Lung (tissue), 12 donors: Measurements from ENCODE around the gene MBIP. TPM values are rescaled to one million over a fixed set of nuclear protein-coding genes. Genes with fewer than 3 reads are reported as not detected.
"Not testable (repeated sequence)": the region's sequence is repeated elsewhere in the genome, so short reads cannot be mapped to it uniquely, and the experiment has no call there.

Experiments
- ATAC-seq: fragments of 200-7000 bp; cut with Tn5 transposase; one replicate; pipeline ENCODE4 v1.9.1; 2020; ENCODE audit warnings: moderate number of reproducible peaks; ENCODE audit not compliant: insufficient read depth, low FRiP score
- DNase-seq, 3 donors: peaks; one replicate each; pipeline ENCODE4 v3.0.0-alpha.2; 2013 to 2017
- H3K27ac ChIP-seq, 2 donors: one replicate each; pipeline ENCODE4 v1.5.1; 2013; ENCODE audit warnings: mild to moderate bottlenecking in 2 of 2, moderate library complexity in 2 of 2, control low read depth in 1 of 2, inconsistent platforms in 1 of 2, low read depth in 1 of 2, low read length in 1 of 2
- H3K27me3 ChIP-seq, 3 donors: one replicate each; pipeline ENCODE4 v1.5.1; 2013; ENCODE audit warnings: low read length in 2 of 3; ENCODE audit not compliant: control insufficient read depth in 3 of 3, insufficient read depth in 3 of 3
- H3K36me3 ChIP-seq, 4 donors: one replicate each; pipeline ENCODE4 v1.5.1; 2013; ENCODE audit warnings: low read length in 4 of 4, mild to moderate bottlenecking in 1 of 4, moderate library complexity in 1 of 4; ENCODE audit not compliant: control insufficient read depth in 4 of 4, insufficient read depth in 4 of 4
- H3K4me1 ChIP-seq, 5 donors: one replicate each; pipeline ENCODE4 v1.5.1; 2013; ENCODE audit warnings: low read length in 5 of 5, mild to moderate bottlenecking in 2 of 5, moderate library complexity in 1 of 5; ENCODE audit not compliant: control insufficient read depth in 5 of 5, insufficient read depth in 5 of 5
- H3K4me3 ChIP-seq: one replicate; pipeline ENCODE4 v1.5.1; 2013; ENCODE audit warnings: mild to moderate bottlenecking, control low read depth, moderate library complexity
- H3K9ac ChIP-seq, 2 donors: one replicate each; pipeline ENCODE4 v1.5.1; 2013; ENCODE audit warnings: low read length in 2 of 2, control low read depth in 1 of 2; ENCODE audit not compliant: insufficient read depth in 1 of 2
- H3K9me3 ChIP-seq, 4 donors: one replicate each; pipeline ENCODE4 v1.5.1; 2013; ENCODE audit warnings: low read length in 3 of 4, mild to moderate bottlenecking in 1 of 4, moderate library complexity in 1 of 4; ENCODE audit not compliant: control insufficient read depth in 4 of 4, insufficient read depth in 3 of 4
- WGBS, 2 donors: extraction: QIAGEN DNeasy Blood & Tissue Kit; methylation state at CpG; one replicate each; pipeline ENCODE4 v1.1.7; 2013; 5-methylcytosine and 5-hydroxymethylcytosine counted together
- polyA plus RNA-seq, 2 donors: library from polyadenylated mRNA; stranded (reverse); fragments of 200-250 nt; gene quantifications; one replicate each; pipeline ENCODE4 v1.2.1, GENCODE V29; 2013
- total RNA-seq, 2 donors: library from RNA; depleted of rRNA in 1 of 2; stranded (reverse); fragments of >200 nt in 1 of 2; gene quantifications; one replicate each; pipeline ENCODE4 v1.2.1, GENCODE V29; 2014 to 2021
- TF ChIP-seq, protein P1 (sequence below): IDR thresholded peaks from 2 replicates; pipeline ENCODE4 v1.5.1; 2012; ENCODE audit warnings: mild to moderate bottlenecking; ENCODE audit errors: control extremely low read depth, extremely low read depth
- donor health status: control.
- donor health status: control.
- donor health status: Bipolar disorder and iron deficiency.
- donor health status: healthy.
- donor health status: DM: yes; HTN: yes; CAD: no.

Gene MBIP
- total and polyA plus RNA-seq, 4 donors: 32.5 to 484 (median 84.3) TPM

DNA sequence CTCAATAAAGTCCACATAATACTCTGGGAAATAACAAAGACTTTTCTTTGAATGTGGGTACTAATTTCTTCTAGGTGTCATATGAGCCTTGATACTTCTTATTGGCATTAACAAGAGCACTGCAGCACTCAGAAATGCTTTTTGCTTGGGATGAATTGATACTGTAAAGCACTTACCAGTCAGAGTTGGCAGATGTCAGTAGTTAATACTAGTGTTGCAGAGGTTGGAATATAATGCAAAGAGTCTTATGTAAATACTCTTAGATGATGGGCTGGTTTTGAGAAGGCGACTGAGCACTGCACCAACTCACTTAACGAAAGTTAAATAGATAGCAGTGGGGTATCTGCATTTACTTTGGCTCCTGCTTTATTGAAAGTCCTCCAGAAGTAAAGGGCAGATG is 25.6 kb upstream of the MBIP start:
- Histone ChIP-seq H3K27me3 (no peaks in the 10 kb centered on the region), H3K9ac (no peak overlapping the region), H3K36me3 (no peaks in the 10 kb centered on the region), H3K4me3 (no peak overlapping the region), H3K9me3 (no peaks in the 10 kb centered on the region), H3K4me1 (no peaks in the 10 kb centered on the region), H3K27ac (no peak overlapping the region)
- DNase-seq: no peak
- 57 to 72% methylated on average over 2 of the region's 2 CpGs for WGBS, 2 donors
- ATAC-seq: no peak
- TF ChIP-seq, protein P1, sequence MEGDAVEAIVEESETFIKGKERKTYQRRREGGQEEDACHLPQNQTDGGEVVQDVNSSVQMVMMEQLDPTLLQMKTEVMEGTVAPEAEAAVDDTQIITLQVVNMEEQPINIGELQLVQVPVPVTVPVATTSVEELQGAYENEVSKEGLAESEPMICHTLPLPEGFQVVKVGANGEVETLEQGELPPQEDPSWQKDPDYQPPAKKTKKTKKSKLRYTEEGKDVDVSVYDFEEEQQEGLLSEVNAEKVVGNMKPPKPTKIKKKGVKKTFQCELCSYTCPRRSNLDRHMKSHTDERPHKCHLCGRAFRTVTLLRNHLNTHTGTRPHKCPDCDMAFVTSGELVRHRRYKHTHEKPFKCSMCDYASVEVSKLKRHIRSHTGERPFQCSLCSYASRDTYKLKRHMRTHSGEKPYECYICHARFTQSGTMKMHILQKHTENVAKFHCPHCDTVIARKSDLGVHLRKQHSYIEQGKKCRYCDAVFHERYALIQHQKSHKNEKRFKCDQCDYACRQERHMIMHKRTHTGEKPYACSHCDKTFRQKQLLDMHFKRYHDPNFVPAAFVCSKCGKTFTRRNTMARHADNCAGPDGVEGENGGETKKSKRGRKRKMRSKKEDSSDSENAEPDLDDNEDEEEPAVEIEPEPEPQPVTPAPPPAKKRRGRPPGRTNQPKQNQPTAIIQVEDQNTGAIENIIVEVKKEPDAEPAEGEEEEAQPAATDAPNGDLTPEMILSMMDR: no peak

DNA sequence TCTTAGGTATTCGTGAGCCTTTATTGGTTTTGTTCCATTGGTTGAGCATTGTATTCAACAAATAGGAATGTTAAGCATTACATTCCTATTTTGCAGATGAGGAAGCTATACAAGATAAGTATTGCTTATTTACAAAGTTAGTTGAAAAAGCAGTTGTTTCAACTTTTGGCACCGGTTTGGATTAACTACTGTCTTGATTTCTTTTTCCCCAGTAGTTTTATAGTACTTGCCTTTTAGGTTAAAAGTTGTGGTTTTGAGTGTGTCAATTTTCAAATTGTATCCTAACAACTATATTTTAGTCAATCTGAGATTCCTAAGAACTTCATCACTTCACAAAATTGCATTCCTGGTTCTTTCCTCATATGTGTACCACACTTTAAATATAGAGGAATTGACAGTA is 23.8 kb upstream of the MBIP start:
- Histone ChIP-seq H3K4me1 (no peaks in the 10 kb centered on the region), H3K4me3 (no peak overlapping the region), H3K9ac (no peak overlapping the region), H3K9me3 (no peaks in the 10 kb centered on the region), H3K36me3 (no peaks in the 10 kb centered on the region), H3K27me3 (no peaks in the 10 kb centered on the region), H3K27ac (no peak overlapping the region)
- ATAC-seq (no peak), DNase-seq (no peak)
- 54 to 77% methylated on average over 2 of the region's 2 CpGs for WGBS, 2 donors
- TF ChIP-seq, protein P1: no peak

DNA sequence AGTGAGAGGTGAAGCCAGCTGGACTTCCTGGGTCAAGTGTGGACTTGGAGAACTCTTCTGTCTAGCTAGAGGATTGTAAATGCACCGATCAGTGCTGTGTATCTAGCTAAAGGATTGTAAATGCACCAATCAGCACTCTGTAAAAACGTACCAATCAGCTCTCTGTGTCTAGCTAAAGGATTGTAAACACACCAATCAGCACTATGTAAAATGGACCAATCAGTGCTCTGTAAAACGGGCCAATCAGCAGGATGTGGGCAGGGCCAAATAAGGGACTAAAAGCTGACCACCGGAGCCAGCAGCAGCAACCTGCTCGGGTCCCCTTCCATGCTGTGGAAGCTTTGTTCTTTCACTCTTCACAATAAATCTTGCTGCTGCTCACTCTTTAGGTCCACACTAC is 21.4 kb upstream of the MBIP start:
- not testable (repeated sequence) for DNase-seq, ATAC-seq, H3K36me3 ChIP-seq, H3K9ac ChIP-seq, H3K4me3 ChIP-seq, H3K9me3 ChIP-seq, H3K27ac ChIP-seq, H3K4me1 ChIP-seq, H3K27me3 ChIP-seq
- WGBS, 2 donors: 84 to 94% methylated on average over 5 of the region's 5 CpGs

DNA sequence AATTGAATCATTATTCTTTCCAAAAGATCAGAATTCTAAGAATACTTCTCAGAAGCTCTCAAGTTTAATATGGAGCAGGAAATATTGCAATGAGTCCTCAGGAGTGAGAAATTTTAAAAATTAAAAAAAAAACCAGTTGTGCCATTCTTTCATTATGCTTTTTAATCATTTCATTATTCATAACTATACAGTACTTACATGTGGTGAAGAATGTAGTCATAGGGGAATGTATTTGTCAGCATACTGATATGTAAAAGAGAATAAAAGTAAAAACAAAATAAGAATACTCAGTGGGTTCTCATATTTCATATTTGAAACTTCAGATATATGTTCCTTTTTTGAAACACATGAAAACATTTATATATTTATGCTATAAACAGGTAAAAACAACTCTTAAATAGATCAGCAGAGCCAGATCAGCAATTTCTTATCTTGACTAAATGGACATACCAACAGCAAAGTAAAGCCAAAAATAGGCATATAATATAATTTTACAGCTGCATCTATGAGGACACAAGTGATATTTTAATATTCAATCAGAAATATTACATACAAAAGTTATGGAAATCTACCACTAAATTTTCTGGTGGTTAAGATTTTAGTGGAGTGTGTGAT is 19.9 kb upstream of the MBIP start:
- Histone ChIP-seq H3K27me3 (no peaks in the 10 kb centered on the region), H3K4me3 (no peak overlapping the region), H3K4me1 (no peaks in the 10 kb centered on the region), H3K36me3 (no peaks in the 10 kb centered on the region), H3K9ac (no peak overlapping the region), H3K27ac (no peak overlapping the region), H3K9me3 (no peaks in the 10 kb centered on the region)
- no peak for ATAC-seq
- TF ChIP-seq, protein P1: no peak
- DNase-seq: no peak
